H9 (cell line): ENCODE results near the gene USP46. TPM values are rescaled to one million over a fixed set of nuclear protein-coding genes. Genes with fewer than 3 reads are reported as not detected.

Experiments
- DNase-seq: peaks from one replicate; pipeline ENCODE4 v3.0.0-alpha.2; 2017
- H2AFZ ChIP-seq: one replicate; pipeline ENCODE4 v1.6.1; 2013; ENCODE audit warnings: mild to moderate bottlenecking, low read length, control low read depth, moderate library complexity
- H2AK5ac ChIP-seq: 2 replicates; pipeline ENCODE4 v1.6.1; 2013; ENCODE audit warnings: low read length, control low read depth, mixed read lengths; ENCODE audit not compliant: insufficient read length
- H2BK120ac ChIP-seq: one replicate; pipeline ENCODE4 v1.6.1; 2013; ENCODE audit warnings: low read depth, mild to moderate bottlenecking, low read length, control low read depth, inconsistent platforms; ENCODE audit not compliant: poor library complexity, severe bottlenecking
- H2BK12ac ChIP-seq: 2 replicates; pipeline ENCODE4 v1.6.1; 2013; ENCODE audit warnings: low read length, control low read depth, mixed read lengths, low read depth; ENCODE audit not compliant: insufficient read length
- H2BK15ac ChIP-seq: 2 replicates; pipeline ENCODE4 v1.6.1; 2013; ENCODE audit warnings: low read depth, low read length, control low read depth
- H2BK20ac ChIP-seq: one replicate; pipeline ENCODE4 v1.6.1; 2013; ENCODE audit warnings: low read depth, mild to moderate bottlenecking, low read length, control low read depth, inconsistent platforms; ENCODE audit not compliant: poor library complexity, severe bottlenecking
- H2BK5ac ChIP-seq: 2 replicates; pipeline ENCODE4 v1.6.1; 2013; ENCODE audit warnings: low read length, control low read depth, mixed read lengths; ENCODE audit not compliant: insufficient read length
- H3K14ac ChIP-seq: 2 replicates; pipeline ENCODE4 v1.6.1; 2013; ENCODE audit warnings: low read length, control low read depth; ENCODE audit not compliant: insufficient read depth
- H3K18ac ChIP-seq: 2 replicates; pipeline ENCODE4 v1.6.1; 2013; ENCODE audit warnings: low read depth, mild to moderate bottlenecking, mixed read lengths, low read length, control low read depth; ENCODE audit not compliant: insufficient read length
- H3K23ac ChIP-seq: 2 replicates; pipeline ENCODE4 v1.6.1; 2013; ENCODE audit warnings: low read length, control low read depth, mixed read lengths, low read depth; ENCODE audit not compliant: insufficient read length
- H3K23me2 ChIP-seq: 2 replicates; pipeline ENCODE4 v1.6.1; 2013; ENCODE audit warnings: low read depth, mild to moderate bottlenecking, mixed read lengths, low read length, control low read depth; ENCODE audit not compliant: insufficient read length, poor library complexity, severe bottlenecking
- H3K27ac ChIP-seq: 2 replicates; pipeline ENCODE4 v1.5.1; 2013; ENCODE audit warnings: low read length, control low read depth, mixed read lengths, low read depth; ENCODE audit not compliant: insufficient read length
- H3K27me3 ChIP-seq: 2 replicates; pipeline ENCODE4 v1.6.1; 2013; ENCODE audit warnings: low read length, control low read depth, inconsistent platforms; ENCODE audit not compliant: insufficient read depth
- H3K4ac ChIP-seq: 2 replicates; pipeline ENCODE4 v1.6.1; 2013; ENCODE audit warnings: low read depth, mild to moderate bottlenecking, control low read depth, inconsistent platforms, low read length, moderate library complexity
- H3K4me1 ChIP-seq: 2 replicates; pipeline ENCODE4 v1.6.1; 2013; ENCODE audit warnings: low read length, control low read depth, inconsistent platforms; ENCODE audit not compliant: insufficient read depth
- H3K4me2 ChIP-seq: 2 replicates; pipeline ENCODE4 v1.6.1; 2013; ENCODE audit warnings: low read length, control low read depth, mixed read lengths; ENCODE audit not compliant: insufficient read length, insufficient read depth
- H3K56ac ChIP-seq: 2 replicates; pipeline ENCODE4 v1.6.1; 2013; ENCODE audit warnings: low read depth, mild to moderate bottlenecking, mixed read lengths, low read length, control low read depth; ENCODE audit not compliant: insufficient read length
- H3K79me1 ChIP-seq: 2 replicates; pipeline ENCODE4 v1.6.1; 2013; ENCODE audit warnings: low read depth, mild to moderate bottlenecking, moderate library complexity, low read length, control low read depth, inconsistent platforms; ENCODE audit not compliant: insufficient read depth, poor library complexity, severe bottlenecking
- H3K79me2 ChIP-seq: 2 replicates; pipeline ENCODE4 v1.6.1; 2013; ENCODE audit warnings: low read length, control low read depth, inconsistent platforms; ENCODE audit not compliant: insufficient read depth
- H3K9ac ChIP-seq: 2 replicates; pipeline ENCODE4 v1.6.1; 2013; ENCODE audit warnings: low read length, control low read depth, mixed read lengths; ENCODE audit not compliant: insufficient read length; ENCODE audit errors: extremely low read depth
- H3K9me3 ChIP-seq: one replicate; pipeline ENCODE4 v1.6.1; 2013; ENCODE audit warnings: low read depth, low read length, inconsistent platforms; ENCODE audit not compliant: control insufficient read depth
- H3T11ph ChIP-seq: one replicate; pipeline ENCODE4 v1.6.1; 2013; ENCODE audit warnings: mild to moderate bottlenecking, low read length, control low read depth, inconsistent platforms
- H4K20me1 ChIP-seq: one replicate; pipeline ENCODE4 v1.6.1; 2013; ENCODE audit not compliant: control insufficient read depth, insufficient read length, insufficient read depth
- H4K5ac ChIP-seq: 2 replicates; pipeline ENCODE4 v1.6.1; 2013; ENCODE audit warnings: low read depth, mild to moderate bottlenecking, mixed read lengths, low read length, control low read depth; ENCODE audit not compliant: insufficient read length
- H4K8ac ChIP-seq: replicated peaks from 2 replicates; pipeline ENCODE4 v1.6.1; 2013; ENCODE audit warnings: low read length, control low read depth, mixed read lengths, low read depth; ENCODE audit not compliant: insufficient read length
- H4K91ac ChIP-seq: 2 replicates; pipeline ENCODE4 v1.6.1; 2013; ENCODE audit warnings: low read depth, mild to moderate bottlenecking, moderate library complexity, mixed read lengths, low read length, control low read depth; ENCODE audit not compliant: insufficient read length
- H3K27ac Mint-ChIP-seq, 3 experiments: 2 replicates in 2 of 3; 3 replicates in 1 of 3; pipeline ENCODE4 v1.8.0; 2020 to 2021; ENCODE audit warnings: mixed read lengths in 3 of 3, mild to moderate bottlenecking in 1 of 3, moderate library complexity in 1 of 3
- H3K27me3 Mint-ChIP-seq: 2 replicates; pipeline ENCODE4 v1.8.0; 2021; ENCODE audit warnings: low read depth, mild to moderate bottlenecking, moderate library complexity, mixed read lengths
- H3K36me3 Mint-ChIP-seq, 3 experiments: 2 replicates in 2 of 3; 3 replicates in 1 of 3; pipeline ENCODE4 v1.8.0; 2020 to 2021; ENCODE audit warnings: low read depth in 3 of 3, mixed read lengths in 3 of 3; ENCODE audit not compliant: insufficient read depth in 1 of 3
- H3K4me1 Mint-ChIP-seq, 2 experiments: 2 replicates each; pipeline ENCODE4 v1.8.0; 2020; ENCODE audit warnings: mixed read lengths in 2 of 2
- H3K4me3 Mint-ChIP-seq, 2 experiments: 2 replicates in 1 of 2; 3 replicates in 1 of 2; pipeline ENCODE4 v1.8.0; 2020 to 2021; ENCODE audit warnings: mild to moderate bottlenecking in 2 of 2, mixed read lengths in 2 of 2, moderate library complexity in 1 of 2
- H3K9me3 Mint-ChIP-seq, 2 experiments: 2 replicates in 1 of 2; 3 replicates in 1 of 2; pipeline ENCODE4 v1.8.0; 2020; ENCODE audit warnings: mild to moderate bottlenecking in 2 of 2, mixed read lengths in 2 of 2, moderate library complexity in 1 of 2
- CTCF ChIP-seq: fragments of 200-600 bp; sonication (generic); conservative IDR thresholded peaks from 3 replicates; pipeline ENCODE4 v1.8.0; 2021; ENCODE audit warnings: antibody characterized with exemption, mild to moderate bottlenecking
- WGBS: extraction: QIAGEN DNeasy Blood & Tissue Kit; methylation state at CpG from one replicate; pipeline ENCODE4 v1.1.7; 2013; ENCODE audit warnings: missing lambda C conversion rate, low lambda C conversion rate, mixed read lengths; ENCODE audit not compliant: insufficient read length; ENCODE audit errors: extremely low coverage; 5-methylcytosine and 5-hydroxymethylcytosine counted together
- total RNA-seq: library from RNA; stranded (reverse); gene quantifications from 2 replicates; pipeline ENCODE4 v1.2.1, GENCODE V29; 2021

Gene USP46
- total RNA-seq, 1 experiment from 2014 or later, result 59.8 TPM

- Histone ChIP-seq H3K27me3 (no peaks in the 10 kb centered on the region), H2BK20ac (no peak overlapping the region), H2BK15ac (no peak overlapping the region), H4K5ac (no peak overlapping the region), H3K18ac (no peak overlapping the region), H2BK12ac (no peak overlapping the region), H3K23ac (no peak overlapping the region), H3K23me2 (no peaks in the 10 kb centered on the region), H3K56ac (no peak overlapping the region), H3K4me2 (no peak overlapping the region), H4K20me1 (no peaks in the 10 kb centered on the region), H3K9me3 (no peaks in the 10 kb centered on the region), H3K4ac (no peak overlapping the region), H4K8ac (no peak overlapping the region), H2AK5ac (no peak overlapping the region), H3K4me1 (no peaks in the 10 kb centered on the region), H3K79me2 (no peaks in the 10 kb centered on the region), H2BK5ac (no peak overlapping the region), H4K91ac (no peak overlapping the region), H3K79me1 (no peaks in the 10 kb centered on the region), H3K9ac (no peak overlapping the region), H2BK120ac (no peak overlapping the region), H3K14ac (no peak overlapping the region), H3T11ph (no peak overlapping the region), H3K27ac (no peak overlapping the region), H2AFZ (no peak overlapping the region)
- WGBS, result no CpG with 5 or more reads among the region's 4 CpGs
- H3K4me3 Mint-ChIP-seq, result no peak overlapping the region
- DNase-seq, result no peak
- H3K4me1 Mint-ChIP-seq, result peaks cover 29 to 36% of the 10 kb centered on the region in 2 experiments
- peaks cover 0 to 1% (median 0%) of the 10 kb centered on the region in 3 experiments; a peak in 1 of 7 replicates for H3K36me3 Mint-ChIP-seq
- no peak overlapping the region; a peak in 1 of 7 replicates for H3K27ac Mint-ChIP-seq
- H3K27me3 Mint-ChIP-seq, result no peaks in the 10 kb centered on the region
- peaks cover 0 to 2% of the 10 kb centered on the region in 2 experiments; a peak in 1 of 5 replicates for H3K9me3 Mint-ChIP-seq
- TF ChIP-seq CTCF, result no peak
Observed at GRCh38 chr4:52546449-52546848, 112.7 kb downstream of the USP46 start.
